ENCODE results near the gene SIAH3.

GRCh38 chr13:45811891-45812694, 39.5 kb downstream of the SIAH3 start:
- TF ChIP-seq SMARCB1 (IDR thresholded peaks at IDR 0.05; ENCODE audit: insufficient read length, low read depth): no peak
- TF ChIP-seq ZNF175 (CRISPR knock-in tag; IDR thresholded peaks at IDR 0.05; ENCODE audit: low read depth): no peak
- TF ChIP-seq JUND (IDR thresholded peaks at IDR 0.05; ENCODE audit: borderline replicate concordance, low read depth, low read length): no peak
- TF ChIP-seq JUND (tag; IDR thresholded peaks at IDR 0.05; ENCODE audit: borderline replicate concordance, low read depth, low read length): no peak
- TF ChIP-seq CTCF (IDR thresholded peaks at IDR 0.05 in 2 of 3, conservative IDR thresholded peaks at IDR 0.05 in 1 of 3; ENCODE audit: insufficient read depth in 2 of 3, low read depth in 1 of 3, low read length in 3 of 3): no peak
- no peak for TF ChIP-seq E2F3 (CRISPR knock-in tag; IDR thresholded peaks at IDR 0.05)
- no peak for TF ChIP-seq ATF2 (CRISPR knock-in tag; IDR thresholded peaks at IDR 0.05)
- no peak for TF ChIP-seq NCOR1 (IDR thresholded peaks at IDR 0.05)
